RWPE1 (cell line): ENCODE data around the gene NMNAT1.
A peak's percentile ranks its signal among the peaks of the same experiment; 100 is the strongest.
"Not testable (repeated sequence)": the region's sequence is repeated elsewhere in the genome, so short reads cannot be mapped to it uniquely, and the experiment has no call there.

ENCODE experiments used
- CTCF ChIA-PET: fragments of 350-600 bp; sonication (Branson Sonifier 250); formaldehyde crosslinking; extraction: SDS; loops from one replicate; lab custom pipeline; 2021; lab: Yijun Ruan, JAX
- POLR2A ChIA-PET: fragments of 400-600 bp; formaldehyde crosslinking; extraction: SDS; loops from one replicate; lab custom pipeline; 2020; ENCODE audit warnings: antibody characterized with exemption; ENCODE audit not compliant: low non-redundant PET; lab: Yijun Ruan, JAX
- DNase-seq: peaks from one replicate; pipeline ENCODE4 v3.0.0; 2012; ENCODE audit warnings: low spot score
- H3K27ac ChIP-seq: fragments of 450-650 bp; 2 replicates; pipeline ENCODE4 v1.5.1; 2017
- CTCF ChIP-seq: fragments of 450-650 bp; conservative IDR thresholded peaks from 2 replicates; pipeline ENCODE4 v1.5.1; 2017; ENCODE audit warnings: low read depth, mild to moderate bottlenecking

Gene NMNAT1

GRCh38 chr1:10025354-10025753, 82.1 kb downstream of the NMNAT1 start:
- ChIA-PET CTCF (interaction anchor here (0.6 kb wide), 1 partner anchor 162 kb away, joined by 3 read pairs; no protein-coding TSS in a partner anchor), POLR2A (no interaction called here)
- TF ChIP-seq CTCF, result no peak
- no peak overlapping the region for H3K27ac ChIP-seq
- DNase-seq, result no peak

- ChIA-PET POLR2A (no interaction called here), CTCF (interaction anchor here (0.6 kb wide), 1 partner anchor 125 kb away, joined by 3 read pairs; no protein-coding TSS in a partner anchor)
- no peak overlapping the region for H3K27ac ChIP-seq
- DNase-seq, result no peak
- TF ChIP-seq CTCF, result no peak
Measured at GRCh38 chr1:10027027-10027426, 83.8 kb downstream of the NMNAT1 start.

GRCh38 chr1:10028956-10029500, 85.8 kb downstream of the NMNAT1 start:
- CTCF ChIA-PET, result interaction anchor here (0.9 kb wide), 1 partner anchor 79 kb away, joined by 4 read pairs; no protein-coding TSS in a partner anchor
- DNase-seq, POLR2A ChIA-PET, H3K27ac ChIP-seq: not testable (repeated sequence)

- H3K27ac ChIP-seq, result peak overlapping the region; percentile 97
- peak; percentile 45 for DNase-seq
- no peak for TF ChIP-seq CTCF
- CTCF ChIA-PET, result no interaction called here
- POLR2A ChIA-PET, result no interaction called here
Measured at GRCh38 chr1:10031461-10031860, 88.2 kb downstream of the NMNAT1 start.

GRCh38 chr1:10032590-10033358, 89.5 kb downstream of the NMNAT1 start, which contains the start of gene UBE4B:
UBE4B (plus strand) TSS chr1:10032958; CDS start chr1:10033671, 713 bp downstream.
- CTCF ChIA-PET, result interaction anchor here (0.5 to 0.7 kb wide), 3 partner anchors 14 to 977 kb away, joined by 3 to 4 read pairs (median 3); no protein-coding TSS in a partner anchor
- DNase-seq, result peak; percentile 98
- peak within 1 kb of the TSS; percentile 97 for H3K27ac ChIP-seq
- POLR2A ChIA-PET, result no interaction called here
- peak; percentile 95 for TF ChIP-seq CTCF

- H3K27ac ChIP-seq, result peak overlapping the region; percentile 97
- no peak for TF ChIP-seq CTCF
- DNase-seq, result peak; percentile 36
- ChIA-PET POLR2A (no interaction called here), CTCF (interaction anchor here (0.5 to 1.1 kb wide), 3 partner anchors 13 to 715 kb away, joined by 3 to 4 read pairs (median 3); no protein-coding TSS in a partner anchor)
Measured at GRCh38 chr1:10033359-10033845, 90.1 kb downstream of the NMNAT1 start.
